ENCODE measurements around the gene RIN3.

DNA sequence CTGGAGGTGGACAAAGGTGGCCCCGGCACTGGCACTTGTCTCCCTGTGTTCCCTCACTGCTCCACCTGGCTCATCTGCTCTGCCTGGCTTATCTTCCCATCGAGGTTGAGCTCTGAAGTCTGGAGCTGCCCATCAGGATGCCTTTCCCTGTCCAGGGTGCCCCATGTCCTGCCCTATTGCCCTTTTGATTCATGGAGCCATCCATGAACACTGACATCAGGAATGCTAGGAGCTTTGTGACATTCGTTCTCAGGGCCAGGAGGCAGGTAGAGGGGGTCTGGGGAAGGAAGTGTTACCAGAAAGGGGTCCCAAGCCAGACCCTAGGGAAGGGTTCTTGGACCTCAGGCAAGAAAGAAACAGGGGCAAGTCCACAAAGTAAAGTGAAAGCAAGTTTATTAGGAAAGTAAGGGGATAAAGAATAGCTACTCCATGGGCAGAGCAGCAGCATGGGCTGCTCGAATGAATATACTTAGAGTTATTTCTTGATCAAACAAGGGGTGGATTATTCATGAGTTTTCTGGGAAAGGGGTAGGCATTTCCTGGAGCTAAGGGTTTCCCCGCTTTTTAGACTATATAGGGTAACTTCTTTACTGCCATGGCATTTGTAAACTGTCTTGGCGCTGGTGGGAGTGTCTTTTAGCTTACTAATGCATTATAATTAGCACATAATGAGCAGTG is 51.6 kb downstream of the RIN3 start:
- TF ChIP-seq, protein P1, sequence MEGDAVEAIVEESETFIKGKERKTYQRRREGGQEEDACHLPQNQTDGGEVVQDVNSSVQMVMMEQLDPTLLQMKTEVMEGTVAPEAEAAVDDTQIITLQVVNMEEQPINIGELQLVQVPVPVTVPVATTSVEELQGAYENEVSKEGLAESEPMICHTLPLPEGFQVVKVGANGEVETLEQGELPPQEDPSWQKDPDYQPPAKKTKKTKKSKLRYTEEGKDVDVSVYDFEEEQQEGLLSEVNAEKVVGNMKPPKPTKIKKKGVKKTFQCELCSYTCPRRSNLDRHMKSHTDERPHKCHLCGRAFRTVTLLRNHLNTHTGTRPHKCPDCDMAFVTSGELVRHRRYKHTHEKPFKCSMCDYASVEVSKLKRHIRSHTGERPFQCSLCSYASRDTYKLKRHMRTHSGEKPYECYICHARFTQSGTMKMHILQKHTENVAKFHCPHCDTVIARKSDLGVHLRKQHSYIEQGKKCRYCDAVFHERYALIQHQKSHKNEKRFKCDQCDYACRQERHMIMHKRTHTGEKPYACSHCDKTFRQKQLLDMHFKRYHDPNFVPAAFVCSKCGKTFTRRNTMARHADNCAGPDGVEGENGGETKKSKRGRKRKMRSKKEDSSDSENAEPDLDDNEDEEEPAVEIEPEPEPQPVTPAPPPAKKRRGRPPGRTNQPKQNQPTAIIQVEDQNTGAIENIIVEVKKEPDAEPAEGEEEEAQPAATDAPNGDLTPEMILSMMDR (IDR thresholded peaks at IDR 0.05; ENCODE audit: low read depth, low read length), result no peak
- no peak for TF ChIP-seq MAX (IDR thresholded peaks at IDR 0.05; ENCODE audit: low read depth, low read length)

Measured in NB4 (cell line).